ENCODE results near the gene RAD21L1. TPM values are rescaled to one million over a fixed set of nuclear protein-coding genes. Genes with fewer than 3 reads are reported as not detected.

Gene RAD21L1
- total and polyA plus RNA-seq, 2 of the 8 experiments (the other 6 are each of a cell fraction or from before 2014, with no cell fraction given) = 0.06 to 0.26 TPM

DNA sequence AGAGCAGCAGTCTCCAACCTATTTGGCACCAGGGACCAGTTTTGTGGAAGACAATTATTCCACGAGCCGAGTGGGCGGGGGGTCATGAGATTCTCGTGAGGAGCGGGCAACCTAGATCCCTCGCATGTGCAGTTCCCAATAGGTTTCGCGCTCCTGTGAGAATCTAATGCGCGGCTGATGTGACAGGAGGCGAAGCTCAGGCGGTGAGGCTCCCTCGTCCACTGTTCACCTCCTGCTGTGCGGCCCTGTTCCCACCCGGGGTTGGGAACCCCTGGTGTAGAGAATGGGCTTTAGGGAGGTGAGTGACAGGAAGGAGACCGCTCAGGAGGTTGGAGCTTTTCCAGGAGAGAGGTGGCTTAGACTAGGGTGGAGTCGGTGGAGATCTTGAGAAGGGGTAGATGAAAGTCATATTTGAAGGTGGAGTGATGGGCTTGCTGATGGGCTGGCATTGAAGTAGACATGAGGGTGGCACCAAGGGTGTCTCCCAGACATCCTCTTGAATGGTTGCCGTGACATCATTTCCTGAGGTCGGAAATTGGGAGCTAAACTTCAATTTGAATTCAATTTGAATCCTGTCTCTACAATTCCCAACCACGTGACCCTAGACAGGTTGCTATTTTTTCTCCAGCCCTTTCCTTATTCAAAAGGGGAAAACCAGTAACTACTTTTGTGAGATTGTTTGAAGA lies 1.5 kb upstream of the RAD21L1 start (continued):
- TF ChIP-seq RAD21 (IDR thresholded peaks at IDR 0.05 in 1 of 2, conservative IDR thresholded peaks at IDR 0.05 in 1 of 2; ENCODE audit: low read depth in 2 of 2, low read length in 2 of 2) = no peak
- no peak for TF ChIP-seq CBX8 (IDR thresholded peaks at IDR 0.05; ENCODE audit: borderline replicate concordance, low read depth, low read length)
- TF ChIP-seq CREB1 (IDR thresholded peaks at IDR 0.05) = no peak
- no peak for TF ChIP-seq JUND (IDR thresholded peaks at IDR 0.05; ENCODE audit: low read length)
- TF ChIP-seq SIX5 (IDR thresholded peaks at IDR 0.05; ENCODE audit: low read depth, low read length) = no peak
- no peak for TF ChIP-seq CTCF (IDR thresholded peaks at IDR 0.05; ENCODE audit: control extremely low read depth in 1 of 3, insufficient read depth in 1 of 3, low read depth in 1 of 3, low read length in 3 of 3)
- no peak for TF ChIP-seq NANOG (IDR thresholded peaks at IDR 0.05; ENCODE audit: insufficient read depth, low read depth, low read length, poor library complexity, severe bottlenecking)
- TF ChIP-seq, protein P1, sequence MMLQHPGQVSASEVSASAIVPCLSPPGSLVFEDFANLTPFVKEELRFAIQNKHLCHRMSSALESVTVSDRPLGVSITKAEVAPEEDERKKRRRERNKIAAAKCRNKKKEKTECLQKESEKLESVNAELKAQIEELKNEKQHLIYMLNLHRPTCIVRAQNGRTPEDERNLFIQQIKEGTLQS (IDR thresholded peaks at IDR 0.05; ENCODE audit: insufficient read depth, low read depth, low read length) = no peak
- TF ChIP-seq TAF7 (optimal IDR thresholded peaks at IDR 0.05; ENCODE audit: borderline replicate concordance, low read depth, low read length) = no peak
- no peak for TF ChIP-seq CEBPB (IDR thresholded peaks at IDR 0.05; ENCODE audit: low read depth, low read length)

All from H1 (cell line).